SK-N-SH treated with all-trans-retinoic acid at 6 μM for 48 hours (cell line): Measurements from ENCODE around the gene PDGFD.

Source experiments
- ATAC-seq: fragments of 200-7000 bp; cut with Tn5 transposase; 3 replicates; pipeline ENCODE4 v1.9.1; 2020; ENCODE audit warnings: mild to moderate bottlenecking, moderate library complexity
- ARNTL ChIP-seq: fragments of 450-650 bp; formaldehyde crosslinking; IDR thresholded peaks from 2 replicates; pipeline ENCODE4 v1.5.0; 2020; ENCODE audit warnings: low read depth, mild to moderate bottlenecking, moderate library complexity, borderline replicate concordance
- BACH2 ChIP-seq: fragments of 250-450 bp; sonication (Bioruptor Pico); IDR thresholded peaks from 2 replicates; pipeline ENCODE4 v1.9.0; 2021; ENCODE audit warnings: mild to moderate bottlenecking, borderline replicate concordance
- CREB5 ChIP-seq: fragments of 250-450 bp; sonication (Bioruptor Pico); IDR thresholded peaks from 2 replicates; pipeline ENCODE4 v1.5.1; 2020; ENCODE audit warnings: low read depth, mild to moderate bottlenecking, moderate library complexity
- CSDC2 ChIP-seq: fragments of 250-450 bp; sonication (Bioruptor Pico); IDR thresholded peaks from 2 replicates; pipeline ENCODE4 v1.5.0; 2020; ENCODE audit warnings: mild to moderate bottlenecking, moderate library complexity
- CSRNP3 ChIP-seq: fragments of 250-450 bp; sonication (Bioruptor Pico); IDR thresholded peaks from 2 replicates; pipeline ENCODE4 v1.5.1; 2021; ENCODE audit warnings: mild to moderate bottlenecking, moderate library complexity
- GLIS3 ChIP-seq: fragments of 250-450 bp; sonication (Bioruptor Pico); IDR thresholded peaks from 2 replicates; pipeline ENCODE4 v1.5.0; 2020; ENCODE audit warnings: mild to moderate bottlenecking, moderate library complexity
- ISL1 ChIP-seq: fragments of 250-450 bp; sonication (Bioruptor Pico); IDR thresholded peaks from 2 replicates; pipeline ENCODE4 v2.1.2; 2022; ENCODE audit warnings: mild to moderate bottlenecking, moderate library complexity
- OSR1 ChIP-seq: fragments of 250-450 bp; sonication (Bioruptor Pico); IDR thresholded peaks from 2 replicates; pipeline ENCODE4 v1.8.0; 2022; ENCODE audit warnings: moderate library complexity, mild to moderate bottlenecking, inconsistent platforms
- PATZ1 ChIP-seq: fragments of 250-450 bp; sonication (Bioruptor Pico); IDR thresholded peaks from 2 replicates; pipeline ENCODE4 v1.8.0; 2020; ENCODE audit warnings: mild to moderate bottlenecking, moderate library complexity, borderline replicate concordance
- SNAI2 ChIP-seq: fragments of 250-450 bp; sonication (Bioruptor Pico); IDR thresholded peaks from 2 replicates; pipeline ENCODE4 v1.5.0; 2020; ENCODE audit warnings: mild to moderate bottlenecking, moderate library complexity
- TOX ChIP-seq: fragments of 250-450 bp; sonication (Bioruptor Pico); IDR thresholded peaks from 2 replicates; pipeline ENCODE4 v1.8.0; 2021; ENCODE audit warnings: mild to moderate bottlenecking, moderate library complexity, borderline replicate concordance
- TSHZ2 ChIP-seq: fragments of 250-450 bp; sonication (Bioruptor Pico); IDR thresholded peaks from 2 replicates; pipeline ENCODE4 v1.5.0; 2020; ENCODE audit warnings: mild to moderate bottlenecking, moderate library complexity
- ZNF565 ChIP-seq: fragments of 450-650 bp; formaldehyde crosslinking; conservative IDR thresholded peaks from 2 replicates; pipeline ENCODE4 v1.5.0; 2020; ENCODE audit warnings: low read depth, mild to moderate bottlenecking, moderate library complexity
- ZNF70 ChIP-seq: fragments of 450-650 bp; formaldehyde crosslinking; IDR thresholded peaks from 2 replicates; pipeline ENCODE4 v1.5.0; 2020; ENCODE audit warnings: mild to moderate bottlenecking, moderate library complexity
- ZNF8 ChIP-seq: fragments of 450-650 bp; formaldehyde crosslinking; IDR thresholded peaks from 2 replicates; pipeline ENCODE4 v1.5.0; 2020; ENCODE audit warnings: mild to moderate bottlenecking, moderate library complexity

Gene PDGFD

GRCh38 chr11:103958475-103959215 is 205.3 kb downstream of the PDGFD start (continued):
- TF ChIP-seq TSHZ2 (CRISPR knock-in tag) (no peak), ARNTL (CRISPR knock-in tag) (no peak), CSDC2 (CRISPR knock-in tag) (no peak)

GRCh38 chr11:103953797-103954486 is 210.0 kb downstream of the PDGFD start:
- TF ChIP-seq ISL1 (CRISPR knock-in tag) (no peak), CSRNP3 (CRISPR knock-in tag) (no peak), ZNF8 (CRISPR knock-in tag) (no peak), BACH2 (CRISPR knock-in tag) (no peak)

GRCh38 chr11:103949781-103950180 is 214.2 kb downstream of the PDGFD start:
- TF ChIP-seq GLIS3 (CRISPR knock-in tag) (no peak), ZNF565 (CRISPR knock-in tag) (no peak), ZNF70 (no peak), TSHZ2 (CRISPR knock-in tag) (no peak)
- no peak for ATAC-seq

More at GRCh38 chr11:103953797-103954486, 210.0 kb downstream of the PDGFD start:
- ATAC-seq, result no peak

GRCh38 chr11:103948187-103948763 is 215.7 kb downstream of the PDGFD start:
- TF ChIP-seq OSR1 (CRISPR knock-in tag) (no peak), ISL1 (CRISPR knock-in tag) (peak; percentile 70), ZNF8 (CRISPR knock-in tag) (no peak), BACH2 (CRISPR knock-in tag) (no peak), PATZ1 (CRISPR knock-in tag) (no peak), CREB5 (no peak), TSHZ2 (CRISPR knock-in tag) (no peak), TOX (CRISPR knock-in tag) (no peak), SNAI2 (no peak)
- no peak; the same call in 2 of the 3 replicates for ATAC-seq
